H9 (cell line): ENCODE measurements around the gene MERTK. TPM values are rescaled to one million over a fixed set of nuclear protein-coding genes. Genes with fewer than 3 reads are reported as not detected.

Experiments used
- DNase-seq: peaks from one replicate; pipeline ENCODE4 v3.0.0-alpha.2; 2017
- H2AFZ ChIP-seq: one replicate; pipeline ENCODE4 v1.6.1; 2013; ENCODE audit warnings: mild to moderate bottlenecking, low read length, control low read depth, moderate library complexity
- H2AK5ac ChIP-seq: 2 replicates; pipeline ENCODE4 v1.6.1; 2013; ENCODE audit warnings: low read length, control low read depth, mixed read lengths; ENCODE audit not compliant: insufficient read length
- H2BK120ac ChIP-seq: one replicate; pipeline ENCODE4 v1.6.1; 2013; ENCODE audit warnings: low read depth, mild to moderate bottlenecking, low read length, control low read depth, inconsistent platforms; ENCODE audit not compliant: poor library complexity, severe bottlenecking
- H2BK12ac ChIP-seq: 2 replicates; pipeline ENCODE4 v1.6.1; 2013; ENCODE audit warnings: low read length, control low read depth, mixed read lengths, low read depth; ENCODE audit not compliant: insufficient read length
- H2BK15ac ChIP-seq: 2 replicates; pipeline ENCODE4 v1.6.1; 2013; ENCODE audit warnings: low read depth, low read length, control low read depth
- H2BK20ac ChIP-seq: one replicate; pipeline ENCODE4 v1.6.1; 2013; ENCODE audit warnings: low read depth, mild to moderate bottlenecking, low read length, control low read depth, inconsistent platforms; ENCODE audit not compliant: poor library complexity, severe bottlenecking
- H2BK5ac ChIP-seq: 2 replicates; pipeline ENCODE4 v1.6.1; 2013; ENCODE audit warnings: low read length, control low read depth, mixed read lengths; ENCODE audit not compliant: insufficient read length
- H3K14ac ChIP-seq: 2 replicates; pipeline ENCODE4 v1.6.1; 2013; ENCODE audit warnings: low read length, control low read depth; ENCODE audit not compliant: insufficient read depth
- H3K18ac ChIP-seq: 2 replicates; pipeline ENCODE4 v1.6.1; 2013; ENCODE audit warnings: low read depth, mild to moderate bottlenecking, mixed read lengths, low read length, control low read depth; ENCODE audit not compliant: insufficient read length
- H3K23ac ChIP-seq: 2 replicates; pipeline ENCODE4 v1.6.1; 2013; ENCODE audit warnings: low read length, control low read depth, mixed read lengths, low read depth; ENCODE audit not compliant: insufficient read length
- H3K23me2 ChIP-seq: 2 replicates; pipeline ENCODE4 v1.6.1; 2013; ENCODE audit warnings: low read depth, mild to moderate bottlenecking, mixed read lengths, low read length, control low read depth; ENCODE audit not compliant: insufficient read length, poor library complexity, severe bottlenecking
- H3K27ac ChIP-seq: 2 replicates; pipeline ENCODE4 v1.5.1; 2013; ENCODE audit warnings: low read length, control low read depth, mixed read lengths, low read depth; ENCODE audit not compliant: insufficient read length
- H3K27me3 ChIP-seq: 2 replicates; pipeline ENCODE4 v1.6.1; 2013; ENCODE audit warnings: low read length, control low read depth, inconsistent platforms; ENCODE audit not compliant: insufficient read depth
- H3K4ac ChIP-seq: 2 replicates; pipeline ENCODE4 v1.6.1; 2013; ENCODE audit warnings: low read depth, mild to moderate bottlenecking, control low read depth, inconsistent platforms, low read length, moderate library complexity
- H3K4me1 ChIP-seq: 2 replicates; pipeline ENCODE4 v1.6.1; 2013; ENCODE audit warnings: low read length, control low read depth, inconsistent platforms; ENCODE audit not compliant: insufficient read depth
- H3K4me2 ChIP-seq: 2 replicates; pipeline ENCODE4 v1.6.1; 2013; ENCODE audit warnings: low read length, control low read depth, mixed read lengths; ENCODE audit not compliant: insufficient read length, insufficient read depth
- H3K56ac ChIP-seq: 2 replicates; pipeline ENCODE4 v1.6.1; 2013; ENCODE audit warnings: low read depth, mild to moderate bottlenecking, mixed read lengths, low read length, control low read depth; ENCODE audit not compliant: insufficient read length
- H3K79me1 ChIP-seq: 2 replicates; pipeline ENCODE4 v1.6.1; 2013; ENCODE audit warnings: low read depth, mild to moderate bottlenecking, moderate library complexity, low read length, control low read depth, inconsistent platforms; ENCODE audit not compliant: insufficient read depth, poor library complexity, severe bottlenecking
- H3K79me2 ChIP-seq: 2 replicates; pipeline ENCODE4 v1.6.1; 2013; ENCODE audit warnings: low read length, control low read depth, inconsistent platforms; ENCODE audit not compliant: insufficient read depth
- H3K9ac ChIP-seq: 2 replicates; pipeline ENCODE4 v1.6.1; 2013; ENCODE audit warnings: low read length, control low read depth, mixed read lengths; ENCODE audit not compliant: insufficient read length; ENCODE audit errors: extremely low read depth
- H3K9me3 ChIP-seq: one replicate; pipeline ENCODE4 v1.6.1; 2013; ENCODE audit warnings: low read depth, low read length, inconsistent platforms; ENCODE audit not compliant: control insufficient read depth
- H3T11ph ChIP-seq: one replicate; pipeline ENCODE4 v1.6.1; 2013; ENCODE audit warnings: mild to moderate bottlenecking, low read length, control low read depth, inconsistent platforms
- H4K20me1 ChIP-seq: one replicate; pipeline ENCODE4 v1.6.1; 2013; ENCODE audit not compliant: control insufficient read depth, insufficient read length, insufficient read depth
- H4K5ac ChIP-seq: 2 replicates; pipeline ENCODE4 v1.6.1; 2013; ENCODE audit warnings: low read depth, mild to moderate bottlenecking, mixed read lengths, low read length, control low read depth; ENCODE audit not compliant: insufficient read length
- H4K8ac ChIP-seq: replicated peaks from 2 replicates; pipeline ENCODE4 v1.6.1; 2013; ENCODE audit warnings: low read length, control low read depth, mixed read lengths, low read depth; ENCODE audit not compliant: insufficient read length
- H4K91ac ChIP-seq: 2 replicates; pipeline ENCODE4 v1.6.1; 2013; ENCODE audit warnings: low read depth, mild to moderate bottlenecking, moderate library complexity, mixed read lengths, low read length, control low read depth; ENCODE audit not compliant: insufficient read length
- H3K27ac Mint-ChIP-seq, 3 experiments: 2 replicates in 2 of 3; 3 replicates in 1 of 3; pipeline ENCODE4 v1.8.0; 2020 to 2021; ENCODE audit warnings: mixed read lengths in 3 of 3, mild to moderate bottlenecking in 1 of 3, moderate library complexity in 1 of 3
- H3K27me3 Mint-ChIP-seq: 2 replicates; pipeline ENCODE4 v1.8.0; 2021; ENCODE audit warnings: low read depth, mild to moderate bottlenecking, moderate library complexity, mixed read lengths
- H3K36me3 Mint-ChIP-seq, 3 experiments: 2 replicates in 2 of 3; 3 replicates in 1 of 3; pipeline ENCODE4 v1.8.0; 2020 to 2021; ENCODE audit warnings: low read depth in 3 of 3, mixed read lengths in 3 of 3; ENCODE audit not compliant: insufficient read depth in 1 of 3
- H3K4me1 Mint-ChIP-seq, 2 experiments: 2 replicates each; pipeline ENCODE4 v1.8.0; 2020; ENCODE audit warnings: mixed read lengths in 2 of 2
- H3K4me3 Mint-ChIP-seq, 2 experiments: 2 replicates in 1 of 2; 3 replicates in 1 of 2; pipeline ENCODE4 v1.8.0; 2020 to 2021; ENCODE audit warnings: mild to moderate bottlenecking in 2 of 2, mixed read lengths in 2 of 2, moderate library complexity in 1 of 2
- H3K9me3 Mint-ChIP-seq, 2 experiments: 2 replicates in 1 of 2; 3 replicates in 1 of 2; pipeline ENCODE4 v1.8.0; 2020; ENCODE audit warnings: mild to moderate bottlenecking in 2 of 2, mixed read lengths in 2 of 2, moderate library complexity in 1 of 2
- CTCF ChIP-seq: fragments of 200-600 bp; sonication (generic); conservative IDR thresholded peaks from 3 replicates; pipeline ENCODE4 v1.8.0; 2021; ENCODE audit warnings: antibody characterized with exemption, mild to moderate bottlenecking
- WGBS: extraction: QIAGEN DNeasy Blood & Tissue Kit; methylation state at CpG from one replicate; pipeline ENCODE4 v1.1.7; 2013; ENCODE audit warnings: missing lambda C conversion rate, low lambda C conversion rate, mixed read lengths; ENCODE audit not compliant: insufficient read length; ENCODE audit errors: extremely low coverage; 5-methylcytosine and 5-hydroxymethylcytosine counted together
- total RNA-seq: library from RNA; stranded (reverse); gene quantifications from 2 replicates; pipeline ENCODE4 v1.2.1, GENCODE V29; 2021

Gene MERTK
- total RNA-seq, 1 experiment from 2014 or later: 4.8 TPM

GRCh38 chr2:112005406-112006075, 107.1 kb downstream of the MERTK start:
- Histone ChIP-seq H3K79me1 (no peaks in the 10 kb centered on the region), H4K20me1 (no peaks in the 10 kb centered on the region), H2BK20ac (no peak overlapping the region), H4K5ac (no peak overlapping the region), H3K4ac (no peak overlapping the region), H3K14ac (no peak overlapping the region), H2BK15ac (no peak overlapping the region), H2BK12ac (no peak overlapping the region), H3K27me3 (no peaks in the 10 kb centered on the region), H3K56ac (no peak overlapping the region), H3K23ac (no peak overlapping the region), H3K18ac (no peak overlapping the region), H3K9me3 (no peaks in the 10 kb centered on the region), H3K4me1 (no peaks in the 10 kb centered on the region), H3K23me2 (no peaks in the 10 kb centered on the region), H3K4me2 (no peak overlapping the region), H2BK5ac (no peak overlapping the region), H3K79me2 (no peaks in the 10 kb centered on the region), H3K27ac (no peak overlapping the region), H4K8ac (no peak overlapping the region), H3T11ph (no peak overlapping the region), H4K91ac (no peak overlapping the region), H2AK5ac (no peak overlapping the region), H2BK120ac (no peak overlapping the region), H3K9ac (no peak overlapping the region), H2AFZ (no peak overlapping the region)
- Mint-ChIP-seq H3K4me3 (no peak overlapping the region), H3K36me3 (peaks cover 0 to 2% (median 0%) of the 10 kb centered on the region in 3 experiments; a peak in 4 of 7 replicates), H3K27me3 (no peaks in the 10 kb centered on the region), H3K27ac (no peak overlapping the region), H3K4me1 (no peaks in the 10 kb centered on the region), H3K9me3 (no peaks in the 10 kb centered on the region)
- no peak for DNase-seq
- TF ChIP-seq CTCF: no peak
- WGBS: no CpG with 5 or more reads among the region's 5 CpGs
